Kidney glomerular epithelial cell (primary cell): ENCODE data around the gene RAB22A.
"Not testable (repeated sequence)": the region's sequence is repeated elsewhere in the genome, so short reads cannot be mapped to it uniquely, and the experiment has no call there.

Source experiments
- DNase-seq: peaks from one replicate; lab custom pipeline; 2025; lab: John Stamatoyannopoulos, UW

Gene RAB22A

GRCh38 chr20:58344741-58345140, 35.2 kb downstream of the RAB22A start:
- DNase-seq = no peak

- peak; percentile 25 for DNase-seq
Measured at GRCh38 chr20:58349570-58349969, 40.1 kb downstream of the RAB22A start.

- DNase-seq = no peak
Measured at GRCh38 chr20:58352468-58352867, 43.0 kb downstream of the RAB22A start.

- DNase-seq = no peak
Measured at GRCh38 chr20:58359441-58359840, 49.9 kb downstream of the RAB22A start.

GRCh38 chr20:58360936-58361335, 51.4 kb downstream of the RAB22A start:
- DNase-seq = no peak

GRCh38 chr20:58361481-58362205, 52.1 kb downstream of the RAB22A start:
- DNase-seq = no peak

GRCh38 chr20:58362206-58362516, 52.6 kb downstream of the RAB22A start:
- no peak for DNase-seq

GRCh38 chr20:58362970-58363369, 53.5 kb downstream of the RAB22A start:
- DNase-seq = no peak

- no peak for DNase-seq
Measured at GRCh38 chr20:58366866-58367265, 57.4 kb downstream of the RAB22A start.

GRCh38 chr20:58372806-58373205, 63.3 kb downstream of the RAB22A start:
- no peak for DNase-seq

GRCh38 chr20:58373296-58373695, 63.8 kb downstream of the RAB22A start:
- DNase-seq = not testable (repeated sequence)

- DNase-seq = no peak
Measured at GRCh38 chr20:58374027-58374850, 64.7 kb downstream of the RAB22A start.

- DNase-seq = no peak
Measured at GRCh38 chr20:58374906-58375758, 65.6 kb downstream of the RAB22A start.

GRCh38 chr20:58375759-58376352, 66.3 kb downstream of the RAB22A start:
- DNase-seq = no peak

GRCh38 chr20:58377017-58377416, 67.5 kb downstream of the RAB22A start:
- no peak for DNase-seq

GRCh38 chr20:58377766-58378401, 68.4 kb downstream of the RAB22A start:
- no peak for DNase-seq

GRCh38 chr20:58378704-58379103, 69.2 kb downstream of the RAB22A start:
- DNase-seq = no peak

GRCh38 chr20:58381627-58382026, 72.1 kb downstream of the RAB22A start:
- no peak for DNase-seq

GRCh38 chr20:58382096-58382495, 72.6 kb downstream of the RAB22A start:
- DNase-seq = no peak

- DNase-seq = no peak
Measured at GRCh38 chr20:58384821-58385220, 75.3 kb downstream of the RAB22A start.

- DNase-seq = no peak
Measured at GRCh38 chr20:58388028-58388601, 78.6 kb downstream of the RAB22A start.
